ENCODE data around the gene ENPP6.
"Not testable (repeated sequence)": the region's sequence is repeated elsewhere in the genome, so short reads cannot be mapped to it uniquely, and the experiment has no call there.

ENPP6 gene

GRCh38 chr4:184059099-184059498, 158.6 kb downstream of the ENPP6 start:
- DNase-seq (ENCODE audit: low spot score), result no peak

- no peak for DNase-seq (ENCODE audit: low spot score)
Measured at GRCh38 chr4:184058026-184058425, 159.6 kb downstream of the ENPP6 start.

- no peak for DNase-seq (ENCODE audit: low spot score)
Measured at GRCh38 chr4:184056877-184057276, 160.8 kb downstream of the ENPP6 start.

- no peak for DNase-seq (ENCODE audit: low spot score)
Measured at GRCh38 chr4:184053434-184053833, 164.2 kb downstream of the ENPP6 start.

- DNase-seq (ENCODE audit: low spot score), result no peak
Measured at GRCh38 chr4:184052616-184053015, 165.1 kb downstream of the ENPP6 start.

GRCh38 chr4:184051262-184051661, 166.4 kb downstream of the ENPP6 start:
- not testable (repeated sequence) for DNase-seq (ENCODE audit: low spot score)

- no peak for DNase-seq (ENCODE audit: low spot score)
Measured at GRCh38 chr4:184046148-184046547, 171.5 kb downstream of the ENPP6 start.

GRCh38 chr4:184041156-184041555, 176.5 kb downstream of the ENPP6 start:
- no peak for DNase-seq (ENCODE audit: low spot score)

- no peak for DNase-seq (ENCODE audit: low spot score)
Measured at GRCh38 chr4:184039963-184040383, 177.7 kb downstream of the ENPP6 start.
